ENCODE data around the gene VN1R5.
A peak's percentile ranks its signal among the peaks of the same experiment; 100 is the strongest.
"Not testable (repeated sequence)": the region's sequence is repeated elsewhere in the genome, so short reads cannot be mapped to it uniquely, and the experiment has no call there.

VN1R5 gene

GRCh38 chr1:247269133-247269532, 13.3 kb downstream of the VN1R5 start:
- Histone ChIP-seq H3K36me3 (ENCODE audit: control insufficient read depth in 5 of 5, insufficient read depth in 5 of 5, low read length in 5 of 5) (no peaks in the 10 kb centered on the region), H3K27me3 (ENCODE audit: control insufficient read depth in 5 of 5, insufficient read depth in 4 of 5, low read length in 5 of 5) (no peaks in the 10 kb centered on the region), H3K27ac (ENCODE audit: low read depth, low read length) (no peak overlapping the region), H3K9me3 (ENCODE audit: control insufficient read depth in 5 of 5, low read length in 5 of 5) (peaks cover 2 to 17% (median 9%) of the 10 kb centered on the region in 5 donors), H3K4me1 (ENCODE audit: control insufficient read depth in 5 of 5, insufficient read depth in 5 of 5, low read length in 5 of 5) (no peaks in the 10 kb centered on the region), H3K4me3 (ENCODE audit: low read depth in 1 of 5, low read length in 5 of 5) (no peak overlapping the region), H3K9ac (ENCODE audit: low read length in 5 of 5) (no peak overlapping the region)

- Histone ChIP-seq H3K36me3 (ENCODE audit: control insufficient read depth in 5 of 5, insufficient read depth in 5 of 5, low read length in 5 of 5) (no peaks in the 10 kb centered on the region), H3K9ac (ENCODE audit: low read length in 5 of 5) (no peak overlapping the region), H3K27ac (ENCODE audit: low read depth, low read length) (no peak overlapping the region), H3K27me3 (ENCODE audit: control insufficient read depth in 5 of 5, insufficient read depth in 4 of 5, low read length in 5 of 5) (no peaks in the 10 kb centered on the region), H3K4me1 (ENCODE audit: control insufficient read depth in 5 of 5, insufficient read depth in 5 of 5, low read length in 5 of 5) (no peaks in the 10 kb centered on the region), H3K4me3 (ENCODE audit: low read depth in 1 of 5, low read length in 5 of 5) (peak overlapping the region in 1 of 5 donors; percentile 11), H3K9me3 (ENCODE audit: control insufficient read depth in 5 of 5, low read length in 5 of 5) (peaks cover 0 to 14% (median 9%) of the 10 kb centered on the region in 5 donors)
These were observed 14.1 kb downstream of the VN1R5 start for GRCh38 chr1:247270003-247270402.

GRCh38 chr1:247273013-247273412, 17.1 kb downstream of the VN1R5 start:
- H3K9me3 ChIP-seq (ENCODE audit: control insufficient read depth in 5 of 5, low read length in 5 of 5), result peaks cover 0 to 14% (median 10%) of the 10 kb centered on the region in 5 donors
- no peaks in the 10 kb centered on the region for H3K27me3 ChIP-seq (ENCODE audit: control insufficient read depth in 5 of 5, insufficient read depth in 4 of 5, low read length in 5 of 5)
- H3K4me3 ChIP-seq (ENCODE audit: low read depth in 1 of 5, low read length in 5 of 5), result no peak overlapping the region
- no peak overlapping the region for H3K9ac ChIP-seq (ENCODE audit: low read length in 5 of 5)
- no peaks in the 10 kb centered on the region for H3K36me3 ChIP-seq (ENCODE audit: control insufficient read depth in 5 of 5, insufficient read depth in 5 of 5, low read length in 5 of 5)
- H3K27ac ChIP-seq (ENCODE audit: low read depth, low read length), result no peak overlapping the region
- no peaks in the 10 kb centered on the region for H3K4me1 ChIP-seq (ENCODE audit: control insufficient read depth in 5 of 5, insufficient read depth in 5 of 5, low read length in 5 of 5)

GRCh38 chr1:247274605-247275256, 18.9 kb downstream of the VN1R5 start:
- H3K4me1 ChIP-seq (ENCODE audit: control insufficient read depth in 5 of 5, insufficient read depth in 5 of 5, low read length in 5 of 5), result no peaks in the 10 kb centered on the region
- no peaks in the 10 kb centered on the region for H3K27me3 ChIP-seq (ENCODE audit: control insufficient read depth in 5 of 5, insufficient read depth in 4 of 5, low read length in 5 of 5)
- H3K9ac ChIP-seq (ENCODE audit: low read length in 5 of 5), result no peak overlapping the region
- H3K4me3 ChIP-seq (ENCODE audit: low read depth in 1 of 5, low read length in 5 of 5), result no peak overlapping the region
- no peaks in the 10 kb centered on the region for H3K36me3 ChIP-seq (ENCODE audit: control insufficient read depth in 5 of 5, insufficient read depth in 5 of 5, low read length in 5 of 5)
- no peak overlapping the region for H3K27ac ChIP-seq (ENCODE audit: low read depth, low read length)
- peaks cover 0 to 11% (median 6%) of the 10 kb centered on the region in 5 donors for H3K9me3 ChIP-seq (ENCODE audit: control insufficient read depth in 5 of 5, low read length in 5 of 5)

- Histone ChIP-seq H3K27me3 (ENCODE audit: control insufficient read depth in 5 of 5, insufficient read depth in 4 of 5, low read length in 5 of 5) (no peaks in the 10 kb centered on the region), H3K9me3 (ENCODE audit: control insufficient read depth in 5 of 5, low read length in 5 of 5) (peaks cover 0 to 2% (median 0%) of the 10 kb centered on the region in 5 donors), H3K4me3 (ENCODE audit: low read depth in 1 of 5, low read length in 5 of 5) (no peak overlapping the region), H3K4me1 (ENCODE audit: control insufficient read depth in 5 of 5, insufficient read depth in 5 of 5, low read length in 5 of 5) (no peaks in the 10 kb centered on the region), H3K9ac (ENCODE audit: low read length in 5 of 5) (no peak overlapping the region), H3K27ac (ENCODE audit: low read depth, low read length) (no peak overlapping the region), H3K36me3 (ENCODE audit: control insufficient read depth in 5 of 5, insufficient read depth in 5 of 5, low read length in 5 of 5) (no peaks in the 10 kb centered on the region)
These were observed 21.3 kb downstream of the VN1R5 start for GRCh38 chr1:247277191-247277590.

- Histone ChIP-seq H3K27me3 (ENCODE audit: control insufficient read depth in 5 of 5, insufficient read depth in 4 of 5, low read length in 5 of 5) (no peaks in the 10 kb centered on the region), H3K36me3 (ENCODE audit: control insufficient read depth in 5 of 5, insufficient read depth in 5 of 5, low read length in 5 of 5) (no peaks in the 10 kb centered on the region), H3K9ac (ENCODE audit: low read length in 5 of 5) (no peak overlapping the region), H3K4me3 (ENCODE audit: low read depth in 1 of 5, low read length in 5 of 5) (no peak overlapping the region), H3K4me1 (ENCODE audit: control insufficient read depth in 5 of 5, insufficient read depth in 5 of 5, low read length in 5 of 5) (no peaks in the 10 kb centered on the region), H3K9me3 (ENCODE audit: control insufficient read depth in 5 of 5, low read length in 5 of 5) (peaks cover 0 to 5% (median under 1%) of the 10 kb centered on the region in 5 donors), H3K27ac (ENCODE audit: low read depth, low read length) (no peak overlapping the region)
These were observed 25.2 kb downstream of the VN1R5 start for GRCh38 chr1:247281001-247281574.

- Histone ChIP-seq H3K9me3 (ENCODE audit: control insufficient read depth in 5 of 5, low read length in 5 of 5) (peaks cover 0 to 8% (median 5%) of the 10 kb centered on the region in 5 donors), H3K4me3 (ENCODE audit: low read depth in 1 of 5, low read length in 5 of 5) (no peak overlapping the region), H3K27me3 (ENCODE audit: control insufficient read depth in 5 of 5, insufficient read depth in 4 of 5, low read length in 5 of 5) (no peaks in the 10 kb centered on the region), H3K4me1 (ENCODE audit: control insufficient read depth in 5 of 5, insufficient read depth in 5 of 5, low read length in 5 of 5) (no peaks in the 10 kb centered on the region), H3K36me3 (ENCODE audit: control insufficient read depth in 5 of 5, insufficient read depth in 5 of 5, low read length in 5 of 5) (no peaks in the 10 kb centered on the region), H3K27ac (ENCODE audit: low read depth, low read length) (no peak overlapping the region), H3K9ac (ENCODE audit: low read length in 5 of 5) (no peak overlapping the region)
These were observed 30.3 kb downstream of the VN1R5 start for GRCh38 chr1:247286134-247286670.

GRCh38 chr1:247287460-247287859, 31.6 kb downstream of the VN1R5 start:
- H3K9me3 ChIP-seq (ENCODE audit: control insufficient read depth in 5 of 5, low read length in 5 of 5), result peaks cover 0 to 8% (median 5%) of the 10 kb centered on the region in 5 donors
- H3K36me3 ChIP-seq (ENCODE audit: control insufficient read depth in 5 of 5, insufficient read depth in 5 of 5, low read length in 5 of 5), result no peaks in the 10 kb centered on the region
- H3K9ac ChIP-seq (ENCODE audit: low read length in 5 of 5), result no peak overlapping the region
- no peaks in the 10 kb centered on the region for H3K4me1 ChIP-seq (ENCODE audit: control insufficient read depth in 5 of 5, insufficient read depth in 5 of 5, low read length in 5 of 5)
- H3K4me3 ChIP-seq (ENCODE audit: low read depth in 1 of 5, low read length in 5 of 5), result no peak overlapping the region
- peaks cover 0 to 3% (median 0%) of the 10 kb centered on the region in 5 donors for H3K27me3 ChIP-seq (ENCODE audit: control insufficient read depth in 5 of 5, insufficient read depth in 4 of 5, low read length in 5 of 5)
- H3K27ac ChIP-seq (ENCODE audit: low read depth, low read length), result no peak overlapping the region

GRCh38 chr1:247288341-247288740, 32.5 kb downstream of the VN1R5 start:
- Histone ChIP-seq H3K9me3 (ENCODE audit: control insufficient read depth in 5 of 5, low read length in 5 of 5) (peaks cover 0 to 8% (median 5%) of the 10 kb centered on the region in 5 donors), H3K4me3 (ENCODE audit: low read depth in 1 of 5, low read length in 5 of 5) (no peak overlapping the region), H3K9ac (ENCODE audit: low read length in 5 of 5) (no peak overlapping the region), H3K27ac (ENCODE audit: low read depth, low read length) (no peak overlapping the region), H3K27me3 (ENCODE audit: control insufficient read depth in 5 of 5, insufficient read depth in 4 of 5, low read length in 5 of 5) (peaks cover 0 to 3% (median 0%) of the 10 kb centered on the region in 5 donors), H3K4me1 (ENCODE audit: control insufficient read depth in 5 of 5, insufficient read depth in 5 of 5, low read length in 5 of 5) (no peaks in the 10 kb centered on the region), H3K36me3 (ENCODE audit: control insufficient read depth in 5 of 5, insufficient read depth in 5 of 5, low read length in 5 of 5) (no peaks in the 10 kb centered on the region)

GRCh38 chr1:247289274-247289892, 33.5 kb downstream of the VN1R5 start:
- H3K4me1 ChIP-seq (ENCODE audit: control insufficient read depth in 5 of 5, insufficient read depth in 5 of 5, low read length in 5 of 5); H3K9ac ChIP-seq (ENCODE audit: low read length in 5 of 5); H3K27me3 ChIP-seq (ENCODE audit: control insufficient read depth in 5 of 5, insufficient read depth in 4 of 5, low read length in 5 of 5); H3K36me3 ChIP-seq (ENCODE audit: control insufficient read depth in 5 of 5, insufficient read depth in 5 of 5, low read length in 5 of 5); H3K4me3 ChIP-seq (ENCODE audit: low read depth in 1 of 5, low read length in 5 of 5); H3K27ac ChIP-seq (ENCODE audit: low read depth, low read length); H3K9me3 ChIP-seq (ENCODE audit: control insufficient read depth in 5 of 5, low read length in 5 of 5): not testable (repeated sequence)
